Measurements from ENCODE around the gene SPRR1B. TPM values are rescaled to one million over a fixed set of nuclear protein-coding genes. Genes with fewer than 3 reads are reported as not detected.

SPRR1B gene
- total RNA-seq, 1 experiment from 2014 or later: not detected

DNA sequence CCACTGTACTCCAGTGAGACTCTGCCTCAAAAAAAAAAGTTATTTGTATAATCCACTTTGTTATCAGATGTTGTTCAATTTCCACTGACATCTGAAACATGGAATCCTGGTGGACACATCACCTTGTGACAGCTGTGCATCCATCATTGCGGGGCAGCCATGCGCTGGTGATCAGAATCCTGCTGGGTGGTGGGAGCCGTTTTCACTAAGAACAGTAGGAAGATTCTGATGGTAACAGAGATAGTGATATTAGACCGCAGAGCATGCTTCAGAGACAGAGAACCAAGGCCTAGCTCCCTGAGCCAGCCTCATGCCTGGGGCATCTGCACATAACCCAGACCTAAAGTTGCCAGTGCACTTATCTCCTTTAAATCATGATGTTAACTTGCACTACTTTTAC is 32.5 kb upstream of the SPRR1B start:
- no peak for TF ChIP-seq EZH2 (IDR thresholded peaks at IDR 0.05; ENCODE audit: low read length, unreplicated experiment)
- TF ChIP-seq CTCF (conservative IDR thresholded peaks at IDR 0.05; ENCODE audit: low read depth, low read length): no peak
- no peak for TF ChIP-seq EZH2phosphoT487 (IDR thresholded peaks at IDR 0.05; ENCODE audit: borderline replicate concordance, low read length)
- no peaks in the 10 kb centered on the region for H4K20me1 ChIP-seq (ENCODE audit: low read length)
- H2AFZ ChIP-seq (ENCODE audit: low read length): no peak overlapping the region
- H3K4me3 ChIP-seq (ENCODE audit: low read length): no peak overlapping the region
- intact Hi-C loops (cut with micrococcal nuclease): no loop called here
- DNase-seq (no peak), ATAC-seq (no peak)
- ChIA-PET CTCF (no interaction called here), POLR2A (ENCODE audit: unreplicated experiment) (no interaction called here)
- no peaks in the 10 kb centered on the region for H3F3A ChIP-seq (ENCODE audit: low read length, unreplicated experiment)
- no peaks in the 10 kb centered on the region for H3K79me2 ChIP-seq (ENCODE audit: low read length)
- H3K27me3 ChIP-seq (ENCODE audit: low read length): peaks cover 36% of the 10 kb centered on the region
- BruUV-seq (replicated peaks): no TSS peak
- no peaks in the 10 kb centered on the region for H3K9me3 ChIP-seq (ENCODE audit: low read length)
- H3K4me2 ChIP-seq (ENCODE audit: low read length): no peak overlapping the region
- H3K9me2 ChIP-seq (replicated peaks; ENCODE audit: low read length): no peaks in the 10 kb centered on the region
- H3K27ac ChIP-seq (ENCODE audit: low read length): no peak overlapping the region
- no peaks in the 10 kb centered on the region for H3K36me3 ChIP-seq (ENCODE audit: low read depth, low read length)
- no peak overlapping the region for H3K9ac ChIP-seq (ENCODE audit: low read length)
- H3K4me1 ChIP-seq (ENCODE audit: insufficient read depth, low read length): no peaks in the 10 kb centered on the region

- no peak for DNase-seq
- Histone ChIP-seq H3K4me2 (ENCODE audit: low read length) (no peak overlapping the region), H3F3A (ENCODE audit: low read length, unreplicated experiment) (no peaks in the 10 kb centered on the region), H4K20me1 (ENCODE audit: low read length) (no peaks in the 10 kb centered on the region), H3K9me3 (ENCODE audit: low read length) (no peaks in the 10 kb centered on the region), H3K36me3 (ENCODE audit: low read depth, low read length) (no peaks in the 10 kb centered on the region), H3K27me3 (ENCODE audit: low read length) (peaks cover 30% of the 10 kb centered on the region), H3K4me3 (ENCODE audit: low read length) (no peak overlapping the region), H3K9ac (ENCODE audit: low read length) (no peak overlapping the region), H3K27ac (ENCODE audit: low read length) (no peak overlapping the region), H3K9me2 (replicated peaks; ENCODE audit: low read length) (no peaks in the 10 kb centered on the region), H3K79me2 (ENCODE audit: low read length) (no peaks in the 10 kb centered on the region), H3K4me1 (ENCODE audit: insufficient read depth, low read length) (no peaks in the 10 kb centered on the region), H2AFZ (ENCODE audit: low read length) (no peak overlapping the region)
- TF ChIP-seq EZH2 (IDR thresholded peaks at IDR 0.05; ENCODE audit: low read length, unreplicated experiment) (no peak), CTCF (conservative IDR thresholded peaks at IDR 0.05; ENCODE audit: low read depth, low read length) (no peak), EZH2phosphoT487 (IDR thresholded peaks at IDR 0.05; ENCODE audit: borderline replicate concordance, low read length) (no peak)
- ATAC-seq: no peak
- ChIA-PET POLR2A (ENCODE audit: unreplicated experiment) (no interaction called here), CTCF (no interaction called here)
- intact Hi-C loops (cut with micrococcal nuclease): no loop called here
- BruUV-seq (replicated peaks): no TSS peak
Observed at GRCh38 chr1:152999818-153000217, 31.2 kb upstream of the SPRR1B start.

DNA sequence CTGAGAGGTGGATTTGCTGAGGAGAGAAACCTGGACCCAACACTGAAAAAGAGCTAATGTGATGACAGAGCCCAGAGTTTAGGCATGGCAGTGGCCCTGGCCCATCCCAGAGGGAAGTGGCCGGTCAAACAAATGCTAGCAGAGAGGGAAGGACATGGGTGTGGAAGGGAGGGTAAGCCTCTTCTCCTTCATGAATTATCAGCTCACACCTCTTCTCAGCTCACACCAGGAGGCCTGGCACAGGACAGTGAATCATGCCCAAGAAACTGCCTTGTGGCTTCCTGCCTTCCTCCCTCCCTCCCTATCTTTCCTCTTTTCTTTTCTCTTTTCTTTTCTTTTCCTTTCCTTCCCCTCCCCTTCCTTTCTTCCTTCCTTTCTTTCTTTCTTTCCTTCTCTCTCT is 30.7 kb upstream of the SPRR1B start:
- TF ChIP-seq EZH2 (IDR thresholded peaks at IDR 0.05; ENCODE audit: low read length, unreplicated experiment) (no peak), CTCF (conservative IDR thresholded peaks at IDR 0.05; ENCODE audit: low read depth, low read length) (no peak), EZH2phosphoT487 (IDR thresholded peaks at IDR 0.05; ENCODE audit: borderline replicate concordance, low read length) (no peak)
- Histone ChIP-seq H3K9me2 (replicated peaks; ENCODE audit: low read length) (no peaks in the 10 kb centered on the region), H2AFZ (ENCODE audit: low read length) (no peak overlapping the region), H3K27me3 (ENCODE audit: low read length) (peaks cover 30% of the 10 kb centered on the region), H3K4me3 (ENCODE audit: low read length) (no peak overlapping the region), H3K4me2 (ENCODE audit: low read length) (no peak overlapping the region), H3K36me3 (ENCODE audit: low read depth, low read length) (no peaks in the 10 kb centered on the region), H3K4me1 (ENCODE audit: insufficient read depth, low read length) (no peaks in the 10 kb centered on the region), H3K27ac (ENCODE audit: low read length) (no peak overlapping the region), H3K9ac (ENCODE audit: low read length) (no peak overlapping the region), H3K79me2 (ENCODE audit: low read length) (no peaks in the 10 kb centered on the region), H4K20me1 (ENCODE audit: low read length) (no peaks in the 10 kb centered on the region), H3K9me3 (ENCODE audit: low read length) (no peaks in the 10 kb centered on the region), H3F3A (ENCODE audit: low read length, unreplicated experiment) (no peaks in the 10 kb centered on the region)
- CTCF ChIA-PET: interaction anchor here (0.6 kb wide), 1 partner anchor 471 kb away, joined by 6 read pairs; no protein-coding TSS in a partner anchor
- no TSS peak for BruUV-seq (replicated peaks)
- intact Hi-C loops (cut with micrococcal nuclease): no loop called here
- DNase-seq (no peak), ATAC-seq (no peak)
- POLR2A ChIA-PET (ENCODE audit: unreplicated experiment): no interaction called here

Measured in PC-3 (cell line).